NCI-H510A (cell line): Measurements from ENCODE around the gene POM121.
"Not testable (repeated sequence)": the region's sequence is repeated elsewhere in the genome, so short reads cannot be mapped to it uniquely, and the experiment has no call there.

ENCODE experiments used
- DNase-seq: peaks from one replicate; lab custom pipeline; 2025; lab: John Stamatoyannopoulos, UW

Gene POM121

DNA sequence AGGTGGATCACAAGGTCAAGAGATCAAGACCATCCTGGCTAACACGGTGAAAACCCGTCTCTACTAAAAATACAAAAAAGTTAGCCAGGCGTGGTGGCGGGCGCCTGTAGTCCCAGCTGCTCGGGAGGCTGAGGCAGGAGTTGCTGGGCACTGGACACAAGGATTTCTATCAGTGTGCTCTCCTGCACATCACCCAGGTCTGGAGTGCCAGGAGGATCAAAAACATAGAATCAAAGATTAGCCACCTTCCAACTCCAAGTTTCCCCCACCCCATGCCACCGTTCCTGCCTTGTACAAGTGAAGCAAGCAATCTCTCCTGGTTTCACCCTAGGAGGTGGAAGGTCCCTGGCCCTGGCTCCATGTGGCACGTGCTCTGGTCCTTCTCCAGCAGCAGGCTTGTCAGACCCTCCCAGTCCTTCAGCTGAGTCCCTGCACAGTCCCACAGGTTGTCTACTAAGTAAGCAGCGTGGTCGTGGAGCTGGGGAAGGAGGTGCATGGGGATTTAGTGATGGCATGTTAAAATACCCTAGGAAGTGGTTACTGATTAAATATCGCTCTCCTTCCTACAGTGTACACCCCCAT is 73.1 kb downstream of the POM121 start:
- not testable (repeated sequence) for DNase-seq
